ENCODE results near the gene NUP93.

DNA sequence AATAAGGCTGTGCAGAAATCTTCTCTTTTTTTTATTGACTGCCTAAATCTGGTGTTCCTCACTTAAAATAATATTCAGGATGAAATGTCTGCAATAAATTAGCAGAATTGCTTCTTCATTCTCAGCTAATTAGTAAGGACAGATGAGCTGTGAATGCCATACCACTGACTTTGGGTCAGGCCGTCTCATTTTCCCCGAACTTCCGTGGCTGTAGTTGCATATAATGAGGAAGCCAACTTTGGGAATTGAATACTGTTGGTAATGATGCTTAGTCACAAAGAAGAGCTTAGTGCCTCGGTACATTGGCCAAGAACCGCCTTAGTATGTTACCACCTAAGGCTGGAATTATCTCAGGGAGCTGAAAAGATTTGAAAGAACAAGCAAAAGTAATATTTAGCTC, 47.6 kb downstream of the NUP93 start:
- TF ChIP-seq POLR2AphosphoS5 (IDR thresholded peaks at IDR 0.05), result no peak
- TF ChIP-seq, protein P1, sequence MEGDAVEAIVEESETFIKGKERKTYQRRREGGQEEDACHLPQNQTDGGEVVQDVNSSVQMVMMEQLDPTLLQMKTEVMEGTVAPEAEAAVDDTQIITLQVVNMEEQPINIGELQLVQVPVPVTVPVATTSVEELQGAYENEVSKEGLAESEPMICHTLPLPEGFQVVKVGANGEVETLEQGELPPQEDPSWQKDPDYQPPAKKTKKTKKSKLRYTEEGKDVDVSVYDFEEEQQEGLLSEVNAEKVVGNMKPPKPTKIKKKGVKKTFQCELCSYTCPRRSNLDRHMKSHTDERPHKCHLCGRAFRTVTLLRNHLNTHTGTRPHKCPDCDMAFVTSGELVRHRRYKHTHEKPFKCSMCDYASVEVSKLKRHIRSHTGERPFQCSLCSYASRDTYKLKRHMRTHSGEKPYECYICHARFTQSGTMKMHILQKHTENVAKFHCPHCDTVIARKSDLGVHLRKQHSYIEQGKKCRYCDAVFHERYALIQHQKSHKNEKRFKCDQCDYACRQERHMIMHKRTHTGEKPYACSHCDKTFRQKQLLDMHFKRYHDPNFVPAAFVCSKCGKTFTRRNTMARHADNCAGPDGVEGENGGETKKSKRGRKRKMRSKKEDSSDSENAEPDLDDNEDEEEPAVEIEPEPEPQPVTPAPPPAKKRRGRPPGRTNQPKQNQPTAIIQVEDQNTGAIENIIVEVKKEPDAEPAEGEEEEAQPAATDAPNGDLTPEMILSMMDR (IDR thresholded peaks at IDR 0.05; ENCODE audit: poor library complexity, severe bottlenecking), result no peak
- no peak for TF ChIP-seq EZH2 (IDR thresholded peaks at IDR 0.05; ENCODE audit: borderline replicate concordance, insufficient read depth, low read length, poor library complexity, severe bottlenecking)
- TF ChIP-seq, protein P2, sequence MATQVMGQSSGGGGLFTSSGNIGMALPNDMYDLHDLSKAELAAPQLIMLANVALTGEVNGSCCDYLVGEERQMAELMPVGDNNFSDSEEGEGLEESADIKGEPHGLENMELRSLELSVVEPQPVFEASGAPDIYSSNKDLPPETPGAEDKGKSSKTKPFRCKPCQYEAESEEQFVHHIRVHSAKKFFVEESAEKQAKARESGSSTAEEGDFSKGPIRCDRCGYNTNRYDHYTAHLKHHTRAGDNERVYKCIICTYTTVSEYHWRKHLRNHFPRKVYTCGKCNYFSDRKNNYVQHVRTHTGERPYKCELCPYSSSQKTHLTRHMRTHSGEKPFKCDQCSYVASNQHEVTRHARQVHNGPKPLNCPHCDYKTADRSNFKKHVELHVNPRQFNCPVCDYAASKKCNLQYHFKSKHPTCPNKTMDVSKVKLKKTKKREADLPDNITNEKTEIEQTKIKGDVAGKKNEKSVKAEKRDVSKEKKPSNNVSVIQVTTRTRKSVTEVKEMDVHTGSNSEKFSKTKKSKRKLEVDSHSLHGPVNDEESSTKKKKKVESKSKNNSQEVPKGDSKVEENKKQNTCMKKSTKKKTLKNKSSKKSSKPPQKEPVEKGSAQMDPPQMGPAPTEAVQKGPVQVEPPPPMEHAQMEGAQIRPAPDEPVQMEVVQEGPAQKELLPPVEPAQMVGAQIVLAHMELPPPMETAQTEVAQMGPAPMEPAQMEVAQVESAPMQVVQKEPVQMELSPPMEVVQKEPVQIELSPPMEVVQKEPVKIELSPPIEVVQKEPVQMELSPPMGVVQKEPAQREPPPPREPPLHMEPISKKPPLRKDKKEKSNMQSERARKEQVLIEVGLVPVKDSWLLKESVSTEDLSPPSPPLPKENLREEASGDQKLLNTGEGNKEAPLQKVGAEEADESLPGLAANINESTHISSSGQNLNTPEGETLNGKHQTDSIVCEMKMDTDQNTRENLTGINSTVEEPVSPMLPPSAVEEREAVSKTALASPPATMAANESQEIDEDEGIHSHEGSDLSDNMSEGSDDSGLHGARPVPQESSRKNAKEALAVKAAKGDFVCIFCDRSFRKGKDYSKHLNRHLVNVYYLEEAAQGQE (IDR thresholded peaks at IDR 0.05; ENCODE audit: borderline replicate concordance), result no peak
